CD4-positive, alpha-beta T cell treated with Interferon gamma for 1 hour (primary cell): ENCODE data around the gene LPAR5.

ENCODE experiments used
- DNase-seq: peaks from one replicate; pipeline ENCODE4 v3.0.0-alpha.2; 2020

The LPAR5 gene

DNA sequence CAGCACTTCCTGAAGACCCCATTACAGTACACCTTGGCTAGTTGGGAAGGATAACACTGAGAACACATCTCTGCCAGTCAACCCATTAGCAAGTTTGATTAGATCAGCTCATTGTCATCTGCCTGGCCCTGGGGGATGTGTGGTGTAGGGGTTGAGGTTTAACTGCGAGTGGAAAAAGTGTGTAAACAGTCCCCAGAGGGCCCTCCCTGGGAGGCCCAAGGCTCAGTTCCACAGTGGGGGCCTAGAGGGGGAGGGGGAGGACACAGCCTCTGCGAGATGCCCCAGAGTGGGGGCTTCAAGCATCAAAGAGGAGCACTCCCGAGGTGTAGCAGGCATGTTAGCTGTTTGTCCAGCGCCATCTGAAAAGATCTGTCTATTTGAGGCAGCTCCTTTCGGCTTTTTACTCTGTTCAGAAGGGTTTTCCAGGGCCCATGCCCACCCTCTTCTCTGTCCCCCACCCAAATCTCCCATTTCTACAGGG is 344 bp downstream of the LPAR5 start:
- peak; percentile 46 for DNase-seq

GRCh38 chr12:6632026-6632983 is 3.5 kb downstream of the LPAR5 start:
- peak; percentile 54 for DNase-seq

DNA sequence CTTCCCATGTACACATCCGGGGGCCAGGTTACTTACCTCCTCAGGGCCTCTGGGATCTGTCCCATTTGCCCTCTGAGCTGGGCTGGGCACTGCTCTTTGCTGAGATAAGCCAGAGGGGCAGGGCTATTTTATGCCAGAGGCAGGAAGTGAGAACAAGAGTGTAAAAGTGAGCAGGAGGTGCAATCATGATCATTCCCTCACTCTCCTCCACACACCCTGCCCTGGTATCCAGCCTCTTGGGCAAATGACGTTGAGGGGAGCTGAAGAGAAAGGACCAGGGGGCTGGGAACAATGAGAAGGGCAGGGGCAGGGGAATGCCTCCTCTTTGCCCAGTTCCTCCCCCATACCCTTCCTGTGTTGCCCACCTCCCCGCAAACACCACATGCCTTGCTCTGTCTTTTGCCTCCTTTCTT is 4.2 kb downstream of the LPAR5 start:
- no peak for DNase-seq

DNA sequence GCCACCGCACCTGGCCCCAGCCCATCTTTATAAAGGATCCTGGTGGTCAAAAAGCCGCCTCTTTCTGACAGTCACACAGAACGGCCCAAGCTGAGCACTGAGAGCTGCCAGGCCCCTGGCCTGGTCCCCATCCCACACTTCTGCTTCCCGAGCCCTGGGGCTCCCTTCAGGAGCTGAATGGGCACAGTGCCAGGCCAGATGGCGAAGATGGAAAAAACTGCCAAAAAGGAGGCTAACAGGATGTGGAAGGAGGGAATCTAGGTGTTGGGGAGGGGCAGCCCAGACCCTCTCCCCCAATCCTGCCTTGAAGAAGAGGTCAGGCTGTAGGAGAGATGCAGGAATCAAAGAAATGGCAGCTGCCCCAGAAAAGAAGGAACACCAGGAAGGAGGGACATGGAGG is 5.0 kb downstream of the LPAR5 start:
- no peak for DNase-seq

- peak; percentile 24 for DNase-seq
Measured at GRCh38 chr12:6627616-6628015, 8.1 kb downstream of the LPAR5 start.

GRCh38 chr12:6626654-6627283 is 9.0 kb downstream of the LPAR5 start:
- DNase-seq: no peak

GRCh38 chr12:6620885-6621274 is 14.9 kb downstream of the LPAR5 start:
- DNase-seq: no peak

DNA sequence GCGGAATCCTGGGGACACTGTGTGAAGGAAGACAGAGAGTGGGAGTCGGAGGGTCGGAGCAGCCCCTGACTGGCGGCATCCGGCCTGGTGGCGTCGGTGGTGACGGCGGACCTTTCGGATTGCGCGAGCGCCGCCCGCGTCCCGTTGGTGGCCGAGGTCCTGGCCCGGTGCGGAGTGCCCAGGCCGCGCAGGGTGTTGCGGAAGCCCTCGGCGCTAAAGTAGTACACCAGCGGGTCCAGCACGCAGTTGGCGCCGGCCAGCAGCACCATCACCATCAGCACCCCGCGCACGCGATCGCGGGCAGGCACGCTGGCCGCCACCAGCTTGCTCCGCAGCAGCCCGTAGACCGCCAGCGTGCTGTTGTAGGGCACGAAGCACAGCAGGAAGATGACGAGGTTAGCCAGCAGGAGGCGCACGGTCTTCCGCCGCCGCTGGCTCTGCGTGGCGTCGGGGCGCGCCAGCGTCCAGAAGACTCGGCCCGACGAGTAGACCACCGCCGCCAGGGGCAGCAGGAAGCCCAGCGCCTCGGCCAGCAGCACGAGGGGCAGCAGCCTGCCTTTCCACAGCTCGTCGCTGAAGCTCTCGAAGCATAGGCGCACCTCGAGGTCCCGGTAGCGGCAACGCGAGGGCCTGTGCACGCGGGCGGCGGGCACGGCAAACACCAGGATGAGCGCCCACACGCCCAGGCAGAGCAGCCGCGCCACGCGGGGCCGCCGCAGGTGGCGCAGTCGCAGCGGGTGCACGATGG is 15.4 kb downstream of the LPAR5 start:
- peak; percentile 61 for DNase-seq

DNA sequence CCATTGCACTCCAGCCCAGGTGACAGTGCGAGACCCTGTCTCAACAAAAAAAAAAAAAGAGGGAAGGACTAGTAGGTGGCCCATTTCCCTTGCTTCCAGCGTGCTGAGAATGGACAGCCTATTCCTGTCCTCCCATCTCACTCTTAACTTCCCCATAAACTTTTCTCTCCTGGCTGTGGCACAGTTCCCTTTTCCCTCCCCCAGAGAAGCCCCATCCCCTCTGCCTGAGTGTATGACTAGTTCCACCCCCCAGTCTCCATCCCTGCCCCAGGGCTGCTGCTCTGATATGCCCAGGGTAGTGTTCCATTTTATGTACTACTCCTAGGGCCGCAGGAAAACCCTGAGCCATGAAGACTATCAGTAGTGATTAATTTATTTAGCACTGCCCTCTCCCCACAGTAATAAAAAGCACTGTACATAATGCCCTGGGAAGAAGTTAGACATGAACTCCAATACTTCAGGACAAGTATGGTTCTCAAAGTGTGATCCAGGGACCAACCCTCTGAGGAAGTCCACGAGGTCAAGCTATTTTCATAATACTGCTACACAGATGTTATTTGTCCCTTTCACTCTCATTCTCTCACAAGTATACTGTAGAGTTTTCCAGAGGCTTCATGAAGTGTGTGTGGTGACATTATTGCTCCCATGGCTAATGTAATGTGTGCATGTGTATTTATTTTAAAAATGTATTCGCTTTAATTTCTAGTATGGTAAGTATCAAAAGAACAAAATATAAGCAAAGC is 17.1 kb downstream of the LPAR5 start:
- no peak for DNase-seq

- no peak for DNase-seq
Measured at GRCh38 chr12:6615802-6616201, 20.0 kb downstream of the LPAR5 start.

DNA sequence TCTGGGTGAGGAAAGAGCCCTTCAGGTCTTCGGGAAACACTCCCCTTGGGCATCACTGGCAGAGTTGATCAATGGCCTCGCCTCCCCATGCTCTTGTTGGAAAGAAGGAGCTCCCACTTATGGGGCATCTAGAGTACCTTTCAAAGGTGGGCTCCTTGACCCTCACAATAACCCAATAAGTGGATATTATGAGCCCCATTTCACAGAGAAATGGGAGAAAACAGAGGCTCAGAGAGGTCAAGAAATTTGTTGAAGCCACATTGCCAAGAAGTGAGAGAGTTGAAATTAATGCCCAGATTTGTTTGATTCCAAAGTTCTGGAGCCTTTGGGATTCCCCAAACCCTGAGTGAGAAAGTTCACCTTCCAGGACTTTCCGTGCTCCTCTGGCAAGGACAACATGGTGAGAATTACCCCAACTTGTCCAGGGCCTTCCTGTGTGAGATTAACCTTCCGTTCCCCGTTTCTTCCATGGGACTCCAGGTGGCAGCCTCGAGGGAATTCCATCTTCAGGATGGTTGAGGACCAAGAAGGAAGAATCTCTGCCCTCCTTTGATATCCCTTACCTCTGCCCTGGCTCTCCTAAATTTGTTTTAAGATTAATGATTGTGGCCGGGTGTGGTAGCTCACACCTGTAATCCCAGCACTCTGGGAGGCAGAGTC is 21.1 kb downstream of the LPAR5 start:
- no peak for DNase-seq

DNA sequence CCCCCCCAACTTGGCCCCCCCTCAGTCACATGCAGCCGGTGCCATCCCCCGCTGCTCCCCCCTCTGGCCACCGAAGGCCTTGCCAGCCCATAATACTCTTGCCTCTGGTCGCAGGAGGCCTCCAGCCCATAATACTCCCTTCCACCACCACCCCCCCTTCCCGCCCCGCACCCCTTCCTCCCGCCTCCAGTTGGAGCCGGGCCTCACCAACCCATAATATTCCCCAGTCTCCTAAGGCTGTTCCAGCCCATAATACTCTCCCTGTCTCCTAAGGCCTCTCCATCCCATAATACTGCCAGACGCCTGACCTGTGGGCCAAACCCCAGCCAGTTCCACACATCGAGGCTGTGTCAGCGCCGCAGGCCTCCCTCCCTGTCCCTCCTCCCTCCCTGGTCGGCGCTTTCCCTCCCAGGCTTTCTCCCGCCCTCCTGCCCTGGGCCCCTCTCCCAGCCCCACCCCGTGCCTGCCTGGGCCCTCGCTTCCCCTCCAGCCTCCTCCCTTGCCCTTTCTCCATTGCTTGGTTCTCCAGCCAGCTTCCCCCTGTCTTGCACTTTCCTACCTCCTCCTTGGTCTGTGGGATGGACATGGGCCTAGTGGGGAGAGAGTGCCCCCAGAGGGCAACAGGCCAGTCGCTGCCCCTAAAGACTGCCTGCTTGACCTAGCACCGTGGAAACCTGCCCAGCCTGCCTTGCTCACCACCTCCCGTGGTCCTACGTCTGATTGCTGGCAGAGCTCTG is 21.8 kb downstream of the LPAR5 start:
- peak; percentile 81 for DNase-seq

DNA sequence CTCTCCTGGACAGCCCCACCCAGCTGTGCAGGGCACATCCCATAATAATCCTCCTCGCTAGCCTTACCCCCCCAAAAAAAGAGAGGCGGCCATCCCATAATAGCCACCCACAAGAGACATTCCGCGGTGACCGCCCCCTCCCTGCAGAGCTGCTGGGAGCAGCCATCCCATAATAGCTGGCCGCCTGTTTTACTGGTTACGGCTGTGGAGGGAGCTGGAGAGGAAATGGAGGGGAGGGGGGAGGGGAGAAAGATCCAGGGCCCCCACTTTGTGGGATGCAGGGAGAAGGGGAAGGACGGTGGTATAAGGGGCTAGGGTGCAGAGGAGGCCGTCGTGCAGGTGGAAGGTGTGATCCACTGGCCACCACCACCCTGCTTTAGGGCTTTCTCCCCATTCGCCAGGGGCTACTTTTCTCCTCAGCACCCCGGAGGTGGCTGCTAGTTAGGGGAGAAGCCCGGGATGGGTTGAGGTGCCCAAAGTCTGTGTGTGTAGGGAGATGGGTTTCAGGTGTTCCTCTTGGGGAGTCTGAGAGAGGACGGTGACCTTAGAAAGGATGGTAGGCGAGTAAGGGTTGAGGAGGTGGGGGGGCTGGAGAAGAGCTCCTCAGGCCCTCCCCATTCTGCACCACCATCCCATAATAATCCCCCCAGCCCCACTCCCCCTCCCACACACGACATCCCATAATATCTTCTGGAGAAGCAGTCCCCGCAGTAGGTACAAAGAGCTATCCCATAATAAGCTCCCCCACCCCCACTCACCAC is 22.6 kb downstream of the LPAR5 start:
- peak; percentile 62 for DNase-seq

DNA sequence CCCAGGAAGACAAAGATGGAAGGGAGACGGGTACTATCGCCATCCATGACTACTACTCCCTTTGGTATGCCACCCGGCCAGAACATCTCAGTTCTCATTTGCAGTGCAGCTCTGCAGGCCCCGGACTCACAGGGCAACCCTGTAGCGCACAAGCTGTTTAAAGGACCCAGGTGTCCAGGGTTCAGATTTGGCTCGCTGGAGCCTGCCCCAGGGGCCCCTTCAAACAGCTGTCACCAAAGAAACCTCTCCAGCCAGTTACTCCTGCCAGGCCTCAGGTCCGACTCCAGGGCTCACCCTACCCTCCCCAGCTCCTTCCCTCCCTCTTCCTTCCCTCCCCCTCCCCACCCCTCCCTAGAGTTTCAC is 23.1 kb downstream of the LPAR5 start:
- no peak for DNase-seq

DNA sequence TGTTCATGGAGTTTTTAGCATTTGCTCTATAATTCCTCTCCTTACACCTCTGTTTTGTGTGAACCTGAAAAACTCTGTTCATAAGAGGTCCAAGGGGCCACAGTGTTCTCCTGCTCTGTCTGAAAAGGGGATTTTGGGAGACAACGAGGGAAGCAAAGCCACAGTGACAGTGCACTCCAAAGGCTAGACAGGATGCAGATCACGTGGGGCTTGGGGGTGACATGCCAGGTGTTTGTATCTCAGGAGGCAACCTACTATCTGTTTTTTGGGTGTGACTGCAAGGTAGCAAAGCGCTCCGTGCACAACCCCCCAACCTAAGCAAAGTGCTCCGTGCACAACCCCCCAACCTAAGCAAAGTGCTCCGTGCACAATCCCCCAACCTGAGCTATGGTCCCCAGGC is 23.5 kb downstream of the LPAR5 start:
- DNase-seq: no peak

- DNase-seq: no peak
Measured at GRCh38 chr12:6608592-6609281, 27.0 kb downstream of the LPAR5 start.

GRCh38 chr12:6607751-6608591 is 27.8 kb downstream of the LPAR5 start:
- DNase-seq: peak; percentile 65

DNA sequence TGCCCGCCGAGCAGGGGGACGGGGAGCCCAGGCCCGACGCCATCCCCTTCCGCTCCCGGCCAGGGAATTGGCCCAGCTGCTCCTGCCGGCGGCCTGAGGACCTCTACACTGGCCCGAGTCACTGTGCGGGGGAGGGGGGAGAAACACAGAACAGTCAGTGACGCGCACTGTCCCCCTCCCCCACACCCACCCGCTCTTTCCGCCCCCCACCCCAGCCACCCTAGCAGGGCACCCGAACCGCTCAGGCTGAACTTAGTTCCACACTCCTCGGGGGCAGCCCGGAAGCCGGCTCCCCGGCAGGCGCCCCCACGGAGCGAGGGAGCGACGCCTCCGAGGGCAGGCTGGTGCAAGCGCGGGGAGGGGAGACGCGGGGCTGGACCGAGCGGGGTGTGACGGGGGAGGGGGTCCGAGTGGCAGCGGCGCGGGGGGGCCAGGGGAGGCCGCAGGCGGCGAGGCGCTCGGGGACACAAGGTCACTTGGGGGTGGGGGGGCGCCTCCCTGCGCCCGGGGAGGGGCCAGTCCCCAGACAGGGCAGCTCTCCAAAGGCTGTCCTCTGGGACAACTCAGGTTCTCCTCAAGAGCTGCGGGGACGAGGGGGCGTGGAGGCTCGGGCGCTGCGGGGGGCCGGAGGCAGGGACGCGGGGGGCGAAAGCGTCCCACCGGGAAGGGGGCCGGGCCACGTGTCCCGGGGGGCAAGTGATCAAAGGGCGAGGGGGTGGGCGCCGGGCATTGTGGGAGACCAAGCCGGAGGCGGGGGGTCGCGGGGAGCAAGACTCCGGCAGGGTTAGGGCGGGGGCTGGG is 29.2 kb downstream of the LPAR5 start:
- peak; percentile 77 for DNase-seq
